Measurements from ENCODE around the gene USP5.

GRCh38 chr12:6899427-6899826 is 47.5 kb downstream of the USP5 start:
- TF ChIP-seq CTCF (IDR thresholded peaks at IDR 0.05): no peak
- no peak for TF ChIP-seq POLR2A (IDR thresholded peaks at IDR 0.05)

Measured in testis (tissue), 2 donors.